Measurements from ENCODE around the gene FOXA2.

The FOXA2 gene

DNA sequence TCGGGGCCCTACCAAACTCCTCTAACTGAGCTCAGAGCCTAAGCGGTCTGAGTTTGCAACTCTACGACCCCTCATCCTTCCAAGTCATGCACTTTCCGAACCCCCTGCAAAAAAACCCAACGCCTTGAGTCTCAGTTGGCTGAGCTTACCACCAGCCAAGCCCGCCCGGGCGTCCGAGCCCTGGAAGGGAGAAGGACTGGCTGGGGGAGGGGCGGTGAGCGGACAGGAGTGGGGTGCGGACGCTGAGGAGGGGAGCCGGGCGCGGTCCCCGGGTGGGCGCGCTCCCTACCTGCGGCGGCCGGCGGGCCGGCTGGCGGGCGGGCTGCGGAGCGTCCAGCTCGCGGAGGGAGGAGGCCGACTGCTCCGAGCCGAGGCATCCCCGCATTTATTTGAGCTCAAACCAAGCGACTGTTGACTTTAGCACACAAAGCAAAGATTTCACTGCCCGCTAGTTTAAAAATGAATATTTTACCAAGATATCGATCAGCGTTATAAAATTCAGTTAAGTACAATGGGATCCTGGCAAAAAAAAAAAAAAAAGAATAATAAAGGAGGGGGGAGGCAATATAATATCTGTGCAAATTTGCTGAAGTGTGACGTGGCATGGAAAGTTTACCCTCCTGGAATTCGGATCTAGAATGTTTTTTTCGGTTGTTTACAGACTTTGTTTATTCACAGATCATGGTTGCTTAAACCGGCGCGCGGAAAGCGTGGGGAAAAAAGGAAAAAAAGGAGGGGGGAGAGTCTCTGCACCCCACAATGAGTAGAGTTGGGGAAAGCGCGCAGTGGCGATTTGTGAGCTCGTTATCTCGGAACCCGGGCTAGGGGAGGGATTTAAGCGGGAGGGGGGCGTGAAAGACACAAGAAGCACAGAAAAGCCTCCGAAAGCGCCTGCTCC lies 5.9 kb downstream of the FOXA2 start:
- Mint-ChIP-seq H3K4me1 (peaks cover 31% of the 10 kb centered on the region), H3K27me3 (ENCODE audit: low read depth, poor library complexity) (peaks cover 100% of the 10 kb centered on the region), H3K36me3 (ENCODE audit: low read depth) (no peaks in the 10 kb centered on the region), H3K4me3 (peak overlapping the region; percentile 47), H3K27ac (no peak overlapping the region), H3K9me3 (no peaks in the 10 kb centered on the region)
- TF ChIP-seq, protein P1, sequence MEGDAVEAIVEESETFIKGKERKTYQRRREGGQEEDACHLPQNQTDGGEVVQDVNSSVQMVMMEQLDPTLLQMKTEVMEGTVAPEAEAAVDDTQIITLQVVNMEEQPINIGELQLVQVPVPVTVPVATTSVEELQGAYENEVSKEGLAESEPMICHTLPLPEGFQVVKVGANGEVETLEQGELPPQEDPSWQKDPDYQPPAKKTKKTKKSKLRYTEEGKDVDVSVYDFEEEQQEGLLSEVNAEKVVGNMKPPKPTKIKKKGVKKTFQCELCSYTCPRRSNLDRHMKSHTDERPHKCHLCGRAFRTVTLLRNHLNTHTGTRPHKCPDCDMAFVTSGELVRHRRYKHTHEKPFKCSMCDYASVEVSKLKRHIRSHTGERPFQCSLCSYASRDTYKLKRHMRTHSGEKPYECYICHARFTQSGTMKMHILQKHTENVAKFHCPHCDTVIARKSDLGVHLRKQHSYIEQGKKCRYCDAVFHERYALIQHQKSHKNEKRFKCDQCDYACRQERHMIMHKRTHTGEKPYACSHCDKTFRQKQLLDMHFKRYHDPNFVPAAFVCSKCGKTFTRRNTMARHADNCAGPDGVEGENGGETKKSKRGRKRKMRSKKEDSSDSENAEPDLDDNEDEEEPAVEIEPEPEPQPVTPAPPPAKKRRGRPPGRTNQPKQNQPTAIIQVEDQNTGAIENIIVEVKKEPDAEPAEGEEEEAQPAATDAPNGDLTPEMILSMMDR (IDR thresholded peaks at IDR 0.05), result no peak
- DNase-seq, result peak; percentile 49

DNA sequence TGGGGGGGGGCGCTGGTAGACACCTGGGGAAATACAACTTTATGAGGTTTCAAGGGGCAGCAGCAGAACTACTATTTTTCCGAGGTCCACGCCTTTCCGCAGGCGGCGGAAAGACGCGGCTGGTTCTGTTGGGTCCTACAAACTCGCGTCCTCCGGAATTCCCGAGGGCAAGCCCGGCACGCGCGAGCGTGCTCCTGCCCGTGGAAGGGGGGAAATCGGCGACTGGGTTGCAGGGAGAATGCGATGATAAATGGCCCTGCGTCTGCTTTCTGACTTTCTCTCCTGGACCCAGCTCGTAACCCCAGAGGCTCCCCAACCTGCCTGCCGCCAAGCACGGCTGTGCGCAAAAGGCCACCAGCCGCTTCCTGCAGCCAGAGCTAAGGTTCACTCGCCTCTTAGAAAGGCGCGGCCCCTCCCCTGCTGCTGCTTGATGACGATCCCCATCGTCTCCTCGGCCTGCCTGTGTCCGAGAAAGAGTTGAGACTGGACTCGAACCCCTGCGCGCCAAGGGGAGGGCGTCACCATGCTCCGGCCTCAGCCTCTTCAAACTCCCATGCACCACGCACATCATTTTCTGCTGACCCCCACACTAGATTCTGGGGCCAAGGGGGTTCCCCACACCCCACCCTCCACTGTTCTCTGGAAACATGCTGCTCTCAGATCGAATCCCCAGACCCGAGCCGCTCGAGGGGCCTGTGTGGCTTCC lies 6.7 kb downstream of the FOXA2 start:
- Mint-ChIP-seq H3K9me3 (no peaks in the 10 kb centered on the region), H3K27ac (no peak overlapping the region), H3K4me1 (peaks cover 27% of the 10 kb centered on the region), H3K27me3 (ENCODE audit: low read depth, poor library complexity) (peaks cover 100% of the 10 kb centered on the region), H3K4me3 (peak overlapping the region; percentile 47), H3K36me3 (ENCODE audit: low read depth) (no peaks in the 10 kb centered on the region)
- peak; percentile 36 for DNase-seq
- TF ChIP-seq, protein P1 (IDR thresholded peaks at IDR 0.05), result no peak

DNA sequence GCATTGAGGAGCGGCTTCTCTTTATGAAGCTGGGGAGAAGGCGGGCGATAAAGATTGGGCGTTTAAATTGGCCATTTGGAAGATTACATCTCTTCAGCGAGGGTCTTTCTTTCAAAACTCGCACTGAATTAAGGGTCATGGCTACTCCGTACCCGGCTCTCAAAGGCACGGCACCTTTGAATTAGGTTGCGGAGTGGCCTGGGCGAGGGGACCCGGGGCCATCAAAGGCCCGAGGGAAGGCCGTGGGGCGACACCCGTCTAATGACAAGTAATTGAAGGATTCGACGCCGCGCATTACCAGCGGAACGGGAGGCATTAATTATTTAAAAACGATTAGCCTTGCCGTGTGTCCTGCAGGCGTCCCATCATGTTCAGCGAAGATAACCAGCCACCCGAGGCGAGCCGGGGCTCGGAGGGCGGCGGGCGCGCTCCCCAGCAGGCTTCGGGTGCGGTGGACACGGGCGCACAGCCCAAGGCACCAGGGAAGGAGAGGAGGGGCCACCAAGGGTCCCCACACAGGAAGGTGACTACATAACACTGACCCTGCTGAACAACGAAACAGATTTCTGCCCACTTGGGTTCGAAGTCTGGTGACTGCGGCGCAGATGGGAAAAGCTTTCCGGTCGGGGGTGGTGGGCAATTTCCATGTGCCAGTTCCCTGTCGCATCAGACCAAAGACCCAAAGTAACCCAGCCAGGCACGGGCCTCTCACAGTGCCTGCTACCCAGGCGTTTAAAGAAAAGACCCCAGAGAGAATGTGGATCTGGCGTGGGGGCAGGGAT lies 7.4 kb downstream of the FOXA2 start:
- Mint-ChIP-seq H3K4me1 (peaks cover 27% of the 10 kb centered on the region), H3K27ac (no peak overlapping the region), H3K36me3 (ENCODE audit: low read depth) (no peaks in the 10 kb centered on the region), H3K9me3 (no peaks in the 10 kb centered on the region), H3K4me3 (no peak overlapping the region), H3K27me3 (ENCODE audit: low read depth, poor library complexity) (peaks cover 100% of the 10 kb centered on the region)
- TF ChIP-seq, protein P1 (IDR thresholded peaks at IDR 0.05), result no peak
- no peak for DNase-seq

DNA sequence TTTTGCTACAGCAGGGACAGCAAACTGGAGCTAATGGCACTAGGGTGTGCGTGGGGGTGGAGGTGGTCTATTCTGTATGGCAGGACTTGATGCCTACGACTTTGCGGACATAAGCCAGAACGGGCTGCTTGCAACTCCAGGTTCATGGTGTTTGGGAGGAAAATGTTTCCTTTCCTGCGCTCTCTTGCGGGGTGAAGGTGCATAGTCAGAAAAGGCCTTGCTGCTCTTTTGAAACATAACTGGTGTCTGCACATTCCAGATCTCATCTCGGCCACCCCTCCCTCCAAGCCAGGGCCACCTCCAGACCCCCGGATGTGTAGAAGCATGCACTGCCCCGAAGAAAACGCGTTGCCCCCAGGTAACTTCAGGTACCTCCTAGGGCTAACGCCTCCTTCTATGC lies 8.1 kb downstream of the FOXA2 start:
- no peak overlapping the region for H3K4me3 Mint-ChIP-seq
- DNase-seq, result no peak
- H3K27me3 Mint-ChIP-seq (ENCODE audit: low read depth, poor library complexity), result peaks cover 100% of the 10 kb centered on the region
- H3K27ac Mint-ChIP-seq, result no peak overlapping the region
- H3K36me3 Mint-ChIP-seq (ENCODE audit: low read depth), result no peaks in the 10 kb centered on the region
- no peaks in the 10 kb centered on the region for H3K9me3 Mint-ChIP-seq
- TF ChIP-seq, protein P1 (IDR thresholded peaks at IDR 0.05), result no peak
- H3K4me1 Mint-ChIP-seq, result peaks cover 23% of the 10 kb centered on the region

DNA sequence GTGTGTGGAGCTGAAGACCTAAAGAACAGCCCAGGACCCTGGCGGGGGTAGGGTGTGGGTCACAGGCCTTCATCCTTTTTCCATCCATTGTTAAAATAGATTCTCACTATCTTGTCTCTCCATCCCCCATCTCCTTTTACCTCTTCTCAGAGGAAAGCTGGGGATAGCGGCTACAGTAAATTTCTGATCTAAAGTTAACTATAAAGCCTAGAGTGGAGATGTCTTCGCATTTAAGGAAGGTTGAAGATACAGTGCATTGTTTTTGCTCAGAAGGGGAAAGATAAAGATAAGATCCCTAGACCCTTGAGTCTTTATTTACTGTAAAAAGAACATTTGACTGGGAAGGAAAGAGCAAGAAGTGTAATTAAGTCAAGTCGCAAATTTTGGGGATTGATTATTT lies 8.6 kb downstream of the FOXA2 start:
- Mint-ChIP-seq H3K4me3 (no peak overlapping the region), H3K36me3 (ENCODE audit: low read depth) (no peaks in the 10 kb centered on the region), H3K27me3 (ENCODE audit: low read depth, poor library complexity) (peaks cover 100% of the 10 kb centered on the region), H3K9me3 (peaks cover 3% of the 10 kb centered on the region), H3K4me1 (peaks cover 27% of the 10 kb centered on the region), H3K27ac (no peak overlapping the region)
- TF ChIP-seq, protein P1 (IDR thresholded peaks at IDR 0.05), result no peak
- DNase-seq, result no peak
